NCI-H345 treated with DMSO at 0.1 percent for 48 hours (cell line): ENCODE results near the gene GPR12.

ENCODE experiments used
- DNase-seq: peaks from one replicate; lab custom pipeline; 2025; ENCODE audit not compliant: unreplicated experiment; lab: John Stamatoyannopoulos, UW

Gene GPR12, protein sequence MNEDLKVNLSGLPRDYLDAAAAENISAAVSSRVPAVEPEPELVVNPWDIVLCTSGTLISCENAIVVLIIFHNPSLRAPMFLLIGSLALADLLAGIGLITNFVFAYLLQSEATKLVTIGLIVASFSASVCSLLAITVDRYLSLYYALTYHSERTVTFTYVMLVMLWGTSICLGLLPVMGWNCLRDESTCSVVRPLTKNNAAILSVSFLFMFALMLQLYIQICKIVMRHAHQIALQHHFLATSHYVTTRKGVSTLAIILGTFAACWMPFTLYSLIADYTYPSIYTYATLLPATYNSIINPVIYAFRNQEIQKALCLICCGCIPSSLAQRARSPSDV

DNA sequence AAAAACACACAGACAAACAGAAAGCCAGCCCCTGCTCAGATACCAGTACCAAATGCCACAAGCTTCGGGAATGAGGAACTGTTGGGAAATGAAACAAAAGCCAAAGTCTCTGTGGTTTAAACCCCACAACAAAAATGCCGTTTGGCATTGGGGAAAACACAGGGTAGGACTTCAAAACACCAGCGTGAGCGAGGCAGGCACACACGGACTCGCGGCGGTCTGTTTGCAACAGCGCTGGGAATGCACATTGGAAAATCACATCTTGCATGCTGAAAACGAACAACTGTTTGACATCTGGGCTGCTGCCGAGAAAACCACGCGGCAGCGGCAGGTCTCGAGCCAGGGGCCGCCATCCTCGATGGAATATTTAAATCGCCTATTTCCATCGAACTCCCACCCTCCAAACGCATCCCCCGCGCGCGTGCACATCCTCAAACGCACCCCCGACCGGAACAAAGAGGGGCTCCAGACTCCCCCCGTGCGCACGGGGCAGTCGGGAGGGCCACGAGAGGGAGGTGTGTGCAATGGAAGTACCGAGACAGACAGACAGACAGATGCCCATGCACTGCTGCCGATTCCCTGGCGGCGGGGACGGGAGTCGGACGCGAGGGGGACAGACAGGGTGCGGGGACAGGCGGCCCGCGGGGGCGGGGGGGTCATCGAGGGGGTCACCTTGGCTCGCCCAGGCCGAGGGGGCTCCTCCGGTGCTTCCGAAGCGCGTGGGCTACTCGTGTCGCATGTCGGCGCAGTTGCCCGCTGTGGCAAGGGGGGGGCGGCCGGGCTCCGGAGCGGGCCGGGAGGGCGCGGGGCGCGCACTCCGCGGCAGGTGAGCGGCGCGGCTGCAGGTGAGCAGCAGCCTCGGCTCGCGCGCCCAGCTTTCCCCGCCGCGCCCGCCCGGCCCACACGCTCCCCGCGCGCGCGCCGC, at the start of gene GPR12:
Gene GPR12, minus strand, starts transcription at position 880 of the 925 bp plus-strand sequence. CDS start 959 bp downstream, outside the sequence.
- DNase-seq, result no peak

DNA sequence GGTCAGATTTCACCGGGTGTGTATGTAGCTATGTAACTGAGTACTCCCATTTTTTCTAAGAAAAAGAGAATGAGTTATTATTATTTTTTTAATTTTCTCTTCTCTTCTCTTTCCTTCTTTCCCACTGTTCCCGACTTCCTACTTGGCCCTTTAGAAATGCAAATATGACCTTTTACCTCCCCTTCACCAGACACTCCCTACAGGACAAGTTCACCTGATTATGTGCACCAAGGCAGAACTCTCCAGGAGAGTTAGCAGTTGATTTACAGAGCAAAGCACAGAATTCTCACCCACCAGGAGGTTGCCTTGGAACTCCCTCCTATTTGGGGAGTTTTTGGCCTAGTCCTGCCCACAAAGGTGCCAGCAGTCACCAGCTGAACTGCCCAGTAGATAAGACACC, 49.5 kb upstream of the GPR12 start:
- no peak for DNase-seq

DNA sequence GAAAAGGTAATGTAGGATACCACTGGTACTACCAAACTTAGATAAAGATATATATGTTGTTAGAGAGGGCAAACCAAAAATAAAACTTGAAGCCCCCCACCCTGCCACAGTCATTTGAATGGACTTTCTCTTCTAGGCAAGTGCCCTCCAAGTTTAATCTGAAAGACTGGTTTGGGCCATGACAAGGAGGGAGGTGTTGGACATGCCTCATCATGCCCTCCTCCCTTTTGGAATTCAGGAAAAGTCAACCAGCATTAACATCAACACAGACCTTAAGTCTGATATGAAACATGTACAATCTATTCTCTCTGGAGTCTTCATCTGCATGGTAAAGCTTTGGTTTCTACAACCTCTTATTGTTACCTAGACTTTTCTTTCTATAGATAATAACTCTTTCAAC, 46.3 kb upstream of the GPR12 start:
- DNase-seq, result no peak

DNA sequence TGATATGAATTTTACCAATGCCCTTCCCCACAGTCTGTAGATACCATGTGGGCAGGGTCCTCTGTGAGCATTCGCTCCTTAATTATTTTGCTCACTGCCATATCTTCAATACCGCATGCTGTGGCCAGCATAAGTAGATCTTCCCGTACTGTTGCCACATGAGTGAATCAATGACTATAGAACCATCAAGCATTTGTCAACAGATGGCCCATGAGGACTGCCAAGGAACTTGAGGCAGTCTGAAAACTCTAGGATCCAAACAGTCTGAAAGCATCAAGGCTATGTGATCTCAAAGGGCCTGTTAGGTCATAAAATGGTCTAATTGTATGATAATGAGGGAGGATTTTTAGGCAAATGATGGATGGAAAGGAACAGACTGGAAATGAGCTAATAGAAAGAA, 27.4 kb upstream of the GPR12 start:
- no peak for DNase-seq

DNA sequence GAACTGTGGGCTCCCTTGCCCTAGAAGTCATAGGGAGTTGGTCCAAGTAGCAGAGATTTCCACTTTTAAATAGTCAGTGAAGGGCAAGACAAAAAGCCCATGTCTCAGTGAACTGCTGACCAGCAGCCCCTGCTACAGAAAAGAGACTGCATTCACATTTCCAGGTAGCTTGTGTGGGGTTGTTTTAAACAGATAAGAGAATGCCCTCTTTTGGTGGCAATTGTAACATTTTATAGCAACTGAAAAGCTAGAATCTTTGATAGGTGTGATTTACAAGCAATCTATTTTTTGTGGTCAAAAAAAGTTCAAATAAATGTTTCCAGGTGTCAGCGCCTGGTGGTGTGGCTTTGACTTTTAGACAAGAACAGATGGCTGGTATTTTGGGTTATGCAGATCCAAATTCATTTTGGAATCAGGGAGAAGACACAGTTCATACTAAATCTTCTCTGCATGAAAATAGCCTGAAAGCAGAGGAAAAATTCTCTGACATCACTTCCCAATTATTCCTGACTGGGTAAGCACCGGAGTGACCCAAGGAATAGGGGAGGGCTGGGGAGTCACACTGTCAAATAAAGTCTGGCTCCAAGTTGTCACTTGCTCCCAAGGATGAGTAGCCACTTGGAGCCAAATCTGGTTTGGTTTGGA, 26.2 kb upstream of the GPR12 start:
- no peak for DNase-seq

DNA sequence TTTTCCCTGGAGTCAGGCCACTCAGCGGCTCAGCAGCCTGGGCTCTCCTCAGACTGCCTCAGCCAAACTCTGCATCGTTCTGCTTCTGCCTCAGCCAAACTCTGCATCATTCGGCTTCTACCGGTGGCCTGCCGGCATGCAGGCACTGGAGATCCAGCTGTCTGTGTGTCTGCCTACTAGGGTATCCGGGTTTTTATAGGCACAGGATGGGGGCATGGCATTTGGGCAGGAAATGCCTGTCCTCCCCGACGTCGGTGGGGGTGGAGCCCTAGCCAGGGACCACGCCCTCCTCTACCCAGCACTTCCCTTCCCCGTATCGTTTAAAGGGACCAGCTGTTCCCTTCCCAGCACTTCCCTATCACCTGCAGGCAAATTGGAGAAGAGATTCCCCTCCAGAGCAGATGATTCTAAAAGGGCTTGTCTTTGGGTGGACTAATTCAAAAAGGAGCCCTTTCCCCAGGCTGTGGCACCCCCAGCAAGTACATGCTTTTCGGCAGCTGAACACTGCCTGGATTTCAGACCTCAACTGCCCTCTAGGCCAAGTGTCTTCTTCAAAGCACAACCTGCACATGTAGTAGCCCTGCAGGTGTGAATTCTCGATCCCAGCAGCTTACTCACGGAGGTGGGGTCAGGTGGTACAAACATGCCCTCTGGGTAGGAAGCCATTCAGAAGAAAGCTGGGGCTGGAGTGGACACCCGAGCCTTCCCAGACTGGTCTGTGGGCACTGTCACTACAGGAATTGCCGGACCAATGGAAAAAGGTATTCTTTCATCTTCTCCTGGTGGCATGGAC, 25.4 kb upstream of the GPR12 start:
- peak; percentile 66 for DNase-seq

DNA sequence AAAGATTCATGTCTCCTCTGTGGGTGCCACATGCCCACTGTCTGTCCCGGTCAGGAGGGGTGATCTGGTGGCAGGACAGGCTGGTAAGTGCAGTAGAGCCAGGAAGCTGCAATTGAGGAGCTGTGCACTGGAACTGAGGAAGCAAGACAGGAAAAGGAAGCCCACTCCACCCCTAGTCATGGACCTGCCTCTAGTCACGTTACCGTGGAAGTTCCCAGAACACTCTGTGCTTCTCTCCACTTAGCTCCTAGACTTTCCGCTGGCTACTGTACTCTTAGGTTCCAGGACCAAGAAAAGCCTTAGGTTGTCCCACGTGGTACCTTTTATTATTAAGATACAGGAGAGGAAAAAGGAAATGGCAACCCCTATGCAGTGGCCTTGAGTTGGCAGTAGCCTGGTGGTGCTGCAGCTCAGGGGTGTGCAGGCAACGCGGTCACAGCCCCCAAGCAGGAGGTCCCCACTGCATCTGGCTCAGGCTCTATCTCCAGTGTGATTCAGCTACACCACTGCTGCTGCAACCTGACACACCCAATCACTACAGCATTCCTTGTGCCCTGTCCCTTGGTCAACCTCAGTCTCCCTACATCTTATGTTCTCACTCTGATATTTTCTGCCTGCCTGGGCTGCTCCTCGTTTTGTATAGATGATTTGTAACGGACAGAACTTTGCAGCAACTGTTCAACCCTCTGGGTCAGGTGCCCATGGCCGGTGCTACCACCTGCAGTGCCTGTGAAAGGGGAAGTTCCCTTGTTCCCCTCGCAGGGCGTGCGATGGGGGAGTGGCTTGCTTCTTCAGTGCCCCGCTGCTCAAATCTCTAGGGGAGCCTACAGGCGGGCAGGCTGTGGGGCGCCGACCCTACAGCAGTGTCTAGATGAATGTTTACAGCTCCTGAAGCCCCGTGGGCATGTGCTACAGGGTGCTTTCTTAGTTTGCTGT, 24.4 kb upstream of the GPR12 start:
- no peak for DNase-seq

DNA sequence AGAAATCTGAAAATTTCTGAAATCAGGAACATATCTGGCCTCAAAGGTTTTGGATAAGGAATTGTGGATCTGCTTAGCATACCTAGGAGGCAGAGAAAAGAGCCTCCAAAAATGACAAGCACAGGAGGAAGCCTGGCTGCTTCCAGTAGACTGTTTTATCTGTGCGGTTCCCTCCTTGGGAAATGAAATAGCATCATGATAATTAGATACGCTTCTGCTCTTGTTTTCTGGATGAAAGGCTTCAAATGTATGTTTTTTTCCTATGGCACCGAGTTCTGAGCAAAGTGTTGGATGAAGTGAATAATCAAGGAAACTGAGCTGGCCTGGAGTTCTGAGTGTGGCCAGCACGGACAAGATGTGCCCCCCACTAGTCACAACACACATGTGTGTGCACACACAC, 19.8 kb upstream of the GPR12 start:
- DNase-seq, result no peak

DNA sequence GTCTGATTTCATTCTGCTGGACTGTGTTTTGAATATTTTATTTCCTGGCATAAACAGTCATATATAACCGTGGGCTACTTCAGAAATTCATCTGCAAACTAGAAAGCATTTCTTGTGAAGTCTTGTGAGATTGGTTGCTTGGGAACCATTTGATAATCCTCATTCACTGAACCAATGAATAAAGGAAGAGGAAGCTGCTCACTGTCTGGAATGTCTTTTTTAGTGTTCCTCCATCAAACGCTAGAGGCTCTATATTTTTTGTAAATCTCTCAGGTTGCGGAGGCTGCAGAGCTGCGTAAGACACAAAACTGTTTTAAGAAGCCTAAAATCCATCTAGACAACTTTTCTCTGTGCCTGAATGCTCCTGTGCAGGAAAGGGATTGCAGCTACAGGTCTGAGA, 18.7 kb upstream of the GPR12 start:
- no peak for DNase-seq

DNA sequence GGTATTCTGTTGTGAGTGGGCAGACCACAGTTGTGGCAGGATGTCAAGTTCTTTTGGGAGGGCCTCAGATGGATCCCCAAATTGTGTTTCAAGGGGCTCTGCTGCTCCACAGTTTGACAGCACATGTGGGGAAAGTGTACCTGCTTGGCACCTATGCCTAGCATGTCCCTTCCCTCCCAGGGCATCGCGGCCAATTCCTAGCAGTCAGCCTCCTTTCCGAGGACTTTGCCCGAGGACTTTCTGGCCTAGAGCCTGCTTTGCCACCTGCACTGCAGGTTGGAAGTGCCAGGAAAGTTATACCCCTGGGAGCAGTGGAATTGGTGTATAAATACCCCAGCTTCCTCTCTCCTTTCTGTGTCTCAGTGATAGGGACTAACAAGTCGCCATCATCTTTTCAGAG, 11.9 kb upstream of the GPR12 start:
- DNase-seq, result no peak

DNA sequence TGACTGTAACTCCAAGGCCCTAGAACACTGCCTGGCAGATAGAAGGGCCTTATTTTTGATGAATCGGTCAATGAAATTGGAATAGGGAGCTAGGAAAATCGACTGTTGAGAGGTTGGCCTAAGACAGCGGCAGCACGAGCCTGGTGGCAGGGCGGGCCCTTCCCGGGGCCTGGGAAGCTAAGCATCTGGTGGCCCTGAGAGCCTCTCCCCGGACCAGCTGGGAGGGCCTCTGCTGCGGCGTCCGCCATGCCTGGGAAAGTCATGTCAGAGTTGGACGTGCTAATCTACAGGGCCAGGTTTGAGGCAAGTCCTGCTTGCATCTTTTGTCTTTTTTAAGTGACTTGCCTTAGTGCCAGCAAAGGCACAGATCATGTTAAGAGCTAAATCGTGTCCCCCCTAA, 11.2 kb upstream of the GPR12 start:
- DNase-seq, result no peak

DNA sequence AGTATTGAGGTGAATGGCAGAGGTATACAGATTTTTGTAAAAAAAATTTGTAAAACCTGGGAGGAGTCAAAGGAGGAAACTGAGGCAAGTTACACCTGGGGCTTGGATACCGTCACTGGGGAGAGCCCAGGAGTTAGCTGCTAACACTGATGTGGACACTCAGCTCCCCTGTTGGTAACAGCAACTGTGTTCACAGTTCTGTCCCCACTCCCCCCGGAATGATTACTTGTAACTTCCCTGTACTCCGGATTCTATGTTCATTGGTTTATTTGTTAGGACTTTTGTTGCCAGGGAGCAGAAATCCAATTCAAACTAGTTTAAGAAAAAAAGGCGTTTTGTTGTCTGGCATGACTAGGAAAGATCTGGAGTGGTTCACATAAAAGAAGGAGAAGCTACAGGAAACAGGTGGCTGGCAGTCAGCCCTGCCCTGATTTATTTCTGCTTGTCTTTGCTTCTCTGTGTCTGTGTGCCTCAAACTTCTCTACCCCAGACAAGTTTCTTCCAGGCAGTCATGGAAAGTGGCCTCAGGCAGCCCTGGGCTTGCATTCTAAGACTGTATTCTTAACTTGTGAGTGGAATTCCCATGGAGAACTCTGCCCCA, 2.3 kb upstream of the GPR12 start:
- peak; percentile 8 for DNase-seq

DNA sequence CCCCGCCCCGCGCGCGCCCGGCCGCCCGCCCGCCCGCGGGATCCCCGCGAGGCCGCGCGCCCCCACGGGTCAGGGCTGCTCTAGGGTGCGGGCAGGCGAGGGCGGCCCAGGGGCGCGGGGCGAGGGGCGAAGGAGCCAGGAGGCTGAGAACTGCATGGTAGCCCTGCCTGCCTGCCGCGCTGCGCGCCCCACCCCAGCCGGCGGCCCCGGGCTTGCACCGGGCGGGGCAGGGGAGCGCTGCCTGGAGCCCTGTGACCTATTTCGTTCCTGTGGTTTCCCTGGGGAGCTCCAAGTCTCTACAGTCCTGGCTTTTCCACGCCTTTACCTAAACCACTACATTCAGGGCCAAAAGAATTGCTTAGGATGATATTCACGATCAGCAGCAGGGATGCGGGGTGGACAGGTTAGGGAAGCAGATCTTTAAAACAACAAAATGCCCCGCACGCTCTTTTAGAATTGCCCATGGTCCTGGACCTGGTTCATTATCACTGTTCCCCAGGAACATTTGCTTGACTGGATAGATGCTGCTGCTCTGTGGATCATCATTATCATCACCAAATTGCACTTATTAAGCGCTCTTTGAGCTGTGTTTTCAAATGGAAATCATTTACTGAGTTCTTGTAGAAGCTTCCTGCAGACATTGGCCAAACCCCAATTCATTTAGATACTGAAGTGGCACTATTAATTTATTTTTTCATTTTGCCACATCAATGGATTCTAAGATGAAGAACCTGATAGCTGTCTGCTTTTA, 421 bp upstream of the GPR12 start:
- no peak for DNase-seq

DNA sequence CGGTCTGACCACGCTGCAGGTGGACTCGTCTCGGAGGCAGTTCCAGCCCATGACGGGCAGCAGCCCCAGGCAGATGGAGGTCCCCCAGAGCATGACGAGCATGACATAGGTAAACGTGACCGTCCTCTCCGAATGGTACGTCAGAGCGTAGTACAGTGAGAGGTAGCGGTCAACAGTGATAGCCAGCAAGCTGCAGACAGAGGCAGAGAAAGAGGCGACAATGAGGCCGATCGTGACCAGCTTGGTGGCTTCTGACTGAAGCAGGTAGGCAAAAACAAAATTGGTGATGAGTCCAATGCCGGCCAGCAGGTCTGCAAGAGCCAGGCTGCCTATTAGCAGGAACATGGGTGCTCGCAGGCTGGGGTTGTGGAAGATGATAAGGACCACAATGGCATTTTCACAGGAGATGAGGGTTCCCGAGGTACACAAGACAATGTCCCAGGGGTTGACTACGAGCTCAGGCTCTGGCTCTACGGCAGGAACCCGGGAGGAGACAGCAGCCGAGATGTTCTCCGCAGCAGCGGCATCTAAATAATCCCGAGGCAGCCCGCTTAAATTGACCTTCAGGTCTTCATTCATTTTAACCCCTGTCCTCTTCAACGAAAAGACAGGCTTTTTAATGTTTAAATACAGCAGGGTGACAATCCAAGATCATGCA, 1.2 kb downstream of the GPR12 start:
- no peak for DNase-seq

DNA sequence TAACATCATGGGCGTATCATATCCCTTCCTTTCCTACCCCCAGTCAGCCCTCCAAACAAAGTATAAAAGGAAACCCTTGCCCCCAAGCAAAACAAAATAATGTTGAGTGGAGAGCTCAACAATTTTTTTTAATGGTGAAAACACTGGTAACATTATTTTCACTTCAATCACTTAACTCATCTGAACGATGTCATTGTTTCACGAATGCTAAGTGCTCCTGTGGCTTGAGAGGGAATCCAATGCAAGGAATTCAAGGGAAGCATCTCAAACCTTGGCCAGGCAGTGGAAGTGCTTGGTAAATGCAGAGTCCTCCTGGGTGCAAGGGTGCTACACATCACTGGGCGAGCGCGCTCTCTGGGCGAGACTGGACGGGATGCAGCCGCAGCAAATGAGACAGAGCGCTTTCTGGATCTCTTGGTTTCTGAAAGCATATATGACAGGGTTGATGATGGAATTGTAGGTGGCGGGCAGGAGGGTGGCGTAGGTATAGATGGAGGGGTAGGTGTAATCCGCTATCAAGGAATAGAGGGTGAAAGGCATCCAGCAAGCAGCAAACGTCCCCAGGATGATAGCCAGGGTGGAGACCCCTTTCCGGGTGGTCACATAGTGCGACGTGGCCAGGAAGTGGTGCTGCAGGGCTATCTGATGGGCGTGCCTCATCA, 2.0 kb downstream of the GPR12 start:
- no peak for DNase-seq

DNA sequence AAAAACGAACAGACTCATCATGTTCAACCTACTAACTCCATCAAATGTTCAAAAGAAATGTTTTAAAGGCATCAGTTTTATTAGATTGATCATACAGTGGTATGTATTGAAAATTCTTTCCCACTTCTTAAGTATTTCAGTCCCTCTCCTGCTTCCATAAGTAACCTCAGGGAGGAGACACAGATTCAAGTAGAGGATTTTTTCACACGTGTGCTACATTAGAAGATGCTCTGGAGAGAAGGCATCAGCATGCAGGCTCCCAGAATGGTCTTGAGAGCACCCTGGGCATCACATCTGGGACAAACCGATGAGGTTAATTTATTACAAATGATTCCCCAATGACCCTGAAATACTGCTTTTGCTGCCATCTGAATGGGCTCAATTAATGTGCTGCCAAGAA, 3.6 kb downstream of the GPR12 start:
- DNase-seq, result no peak

DNA sequence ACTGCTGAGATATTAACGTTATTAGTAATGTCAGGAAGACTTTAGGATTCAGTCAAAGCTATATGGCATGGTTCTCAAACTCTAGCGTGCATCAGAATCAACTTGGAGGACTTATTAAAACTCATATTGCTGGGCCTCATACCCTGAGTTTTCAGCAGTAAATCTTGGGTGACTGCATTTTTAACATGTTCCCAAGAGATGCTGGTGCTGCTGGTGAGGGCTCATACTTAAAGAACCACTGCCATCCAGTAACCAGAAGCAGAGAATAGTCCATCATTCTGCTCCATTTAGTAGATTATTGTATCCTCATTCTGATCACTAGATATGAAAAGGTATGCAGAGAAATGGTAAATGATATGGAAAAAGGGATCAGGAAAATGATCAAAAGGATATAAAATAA, 7.9 kb downstream of the GPR12 start:
- DNase-seq, result no peak

DNA sequence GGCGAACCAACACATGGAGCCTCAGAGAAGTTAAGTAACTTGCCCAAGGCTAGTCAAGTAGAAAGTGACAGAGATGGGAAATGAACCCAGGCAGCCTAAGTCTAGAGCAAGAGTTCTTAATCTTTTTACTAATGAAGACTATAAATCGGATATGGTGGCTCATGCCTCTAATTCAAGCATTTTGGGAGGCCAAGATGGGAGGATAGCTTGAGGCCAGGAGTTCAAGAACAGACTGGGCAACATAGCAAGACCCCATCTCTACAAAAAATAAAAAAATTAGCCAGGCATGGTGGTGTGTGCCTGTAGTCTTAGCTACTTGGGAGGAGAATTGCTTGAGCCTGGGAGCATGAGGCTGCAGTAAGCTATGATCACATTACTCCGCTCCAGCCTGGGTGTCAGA, 10.7 kb downstream of the GPR12 start:
- DNase-seq, result no peak
